Measurements from ENCODE around the gene EPSTI1. TPM values are rescaled to one million over a fixed set of nuclear protein-coding genes. Genes with fewer than 3 reads are reported as not detected.

Gene EPSTI1
- total RNA-seq, 4 donors from 2014 or later, result 3.8 to 12.8 (median 6.0) TPM

GRCh38 chr13:42984026-42984425, 8.0 kb downstream of the EPSTI1 start:
- intact Hi-C loops (cut with DNase I), result no loop called here
- H3K36me3 ChIP-seq, result no peaks in the 10 kb centered on the region
- H3K9me3 ChIP-seq, result no peaks in the 10 kb centered on the region
- TF ChIP-seq POLR2A (IDR thresholded peaks at IDR 0.05), result no peak
- TF ChIP-seq, protein P1, sequence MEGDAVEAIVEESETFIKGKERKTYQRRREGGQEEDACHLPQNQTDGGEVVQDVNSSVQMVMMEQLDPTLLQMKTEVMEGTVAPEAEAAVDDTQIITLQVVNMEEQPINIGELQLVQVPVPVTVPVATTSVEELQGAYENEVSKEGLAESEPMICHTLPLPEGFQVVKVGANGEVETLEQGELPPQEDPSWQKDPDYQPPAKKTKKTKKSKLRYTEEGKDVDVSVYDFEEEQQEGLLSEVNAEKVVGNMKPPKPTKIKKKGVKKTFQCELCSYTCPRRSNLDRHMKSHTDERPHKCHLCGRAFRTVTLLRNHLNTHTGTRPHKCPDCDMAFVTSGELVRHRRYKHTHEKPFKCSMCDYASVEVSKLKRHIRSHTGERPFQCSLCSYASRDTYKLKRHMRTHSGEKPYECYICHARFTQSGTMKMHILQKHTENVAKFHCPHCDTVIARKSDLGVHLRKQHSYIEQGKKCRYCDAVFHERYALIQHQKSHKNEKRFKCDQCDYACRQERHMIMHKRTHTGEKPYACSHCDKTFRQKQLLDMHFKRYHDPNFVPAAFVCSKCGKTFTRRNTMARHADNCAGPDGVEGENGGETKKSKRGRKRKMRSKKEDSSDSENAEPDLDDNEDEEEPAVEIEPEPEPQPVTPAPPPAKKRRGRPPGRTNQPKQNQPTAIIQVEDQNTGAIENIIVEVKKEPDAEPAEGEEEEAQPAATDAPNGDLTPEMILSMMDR (IDR thresholded peaks at IDR 0.05), result no peak
- no peaks in the 10 kb centered on the region for H3K27me3 ChIP-seq
- no peak overlapping the region for H3K4me3 ChIP-seq (replicated peaks in 1 of 3)
- DNase-seq, result no peak
- H3K27ac ChIP-seq, result no peak overlapping the region
- H3K4me1 ChIP-seq, result peaks cover 0 to 5% of the 10 kb centered on the region in 2 donors

- no peak overlapping the region for H3K27ac ChIP-seq
- no peak for TF ChIP-seq POLR2A (IDR thresholded peaks at IDR 0.05)
- TF ChIP-seq, protein P1 (IDR thresholded peaks at IDR 0.05), result no peak
- H3K4me1 ChIP-seq, result peaks cover 0 to 5% of the 10 kb centered on the region in 2 donors
- H3K36me3 ChIP-seq, result no peaks in the 10 kb centered on the region
- intact Hi-C loops (cut with DNase I), result no loop called here
- 62 to 82% methylated on average over 1 of the region's 1 CpG for WGBS, 2 donors
- no peaks in the 10 kb centered on the region for H3K27me3 ChIP-seq
- DNase-seq, result peak in 1 of 2 donors; percentile 29
- no peak overlapping the region for H3K4me3 ChIP-seq (replicated peaks in 1 of 3)
- no peaks in the 10 kb centered on the region for H3K9me3 ChIP-seq
Measured at GRCh38 chr13:42981853-42982252, 10.2 kb downstream of the EPSTI1 start.

DNA sequence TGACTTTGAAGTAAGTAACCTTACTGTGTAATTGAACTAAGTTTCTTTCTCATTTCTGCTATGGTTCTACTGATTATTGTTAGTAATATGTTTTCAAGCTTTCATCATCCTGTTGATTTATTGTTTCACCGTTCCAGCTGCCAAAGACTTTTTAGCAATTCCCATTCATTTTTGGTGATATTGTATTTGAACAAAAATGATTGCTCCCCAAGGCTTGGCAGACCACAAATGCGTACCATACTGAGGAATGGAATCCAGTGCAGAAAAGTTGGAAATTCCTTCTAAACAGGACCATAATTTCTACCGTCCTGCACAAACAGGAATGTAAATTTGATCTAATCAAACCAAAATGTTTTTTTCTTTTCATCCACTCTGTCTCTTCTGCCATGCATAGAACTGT, 10.7 kb downstream of the EPSTI1 start:
- DNase-seq, result no peak
- WGBS, 2 donors, result 57 to 75% methylated on average over 3 of the region's 3 CpGs
- TF ChIP-seq, protein P1 (IDR thresholded peaks at IDR 0.05), result no peak
- no peak for TF ChIP-seq POLR2A (IDR thresholded peaks at IDR 0.05)

GRCh38 chr13:42977219-42977659, 14.8 kb downstream of the EPSTI1 start:
- TF ChIP-seq POLR2A (IDR thresholded peaks at IDR 0.05), result no peak
- TF ChIP-seq, protein P1 (IDR thresholded peaks at IDR 0.05), result no peak
- intact Hi-C loops (cut with DNase I), result no loop called here
- Histone ChIP-seq H3K27ac (no peak overlapping the region), H3K9me3 (no peaks in the 10 kb centered on the region), H3K36me3 (no peaks in the 10 kb centered on the region), H3K4me1 (peaks cover 0 to 5% of the 10 kb centered on the region in 2 donors), H3K4me3 (replicated peaks in 1 of 3) (no peak overlapping the region), H3K27me3 (no peaks in the 10 kb centered on the region)
- DNase-seq, result no peak
- 95 to 98% methylated on average over 1 of the region's 1 CpG for WGBS, 2 donors

More for the DNA sequence above, 10.7 kb downstream of the EPSTI1 start:
- no peaks in the 10 kb centered on the region for H3K36me3 ChIP-seq
- no peaks in the 10 kb centered on the region for H3K9me3 ChIP-seq
- H3K4me3 ChIP-seq (replicated peaks in 1 of 3), result no peak overlapping the region
- intact Hi-C loops (cut with DNase I), result no loop called here
- H3K4me1 ChIP-seq, result peaks cover 0 to 5% of the 10 kb centered on the region in 2 donors
- H3K27ac ChIP-seq, result no peak overlapping the region
- H3K27me3 ChIP-seq, result no peaks in the 10 kb centered on the region

DNA sequence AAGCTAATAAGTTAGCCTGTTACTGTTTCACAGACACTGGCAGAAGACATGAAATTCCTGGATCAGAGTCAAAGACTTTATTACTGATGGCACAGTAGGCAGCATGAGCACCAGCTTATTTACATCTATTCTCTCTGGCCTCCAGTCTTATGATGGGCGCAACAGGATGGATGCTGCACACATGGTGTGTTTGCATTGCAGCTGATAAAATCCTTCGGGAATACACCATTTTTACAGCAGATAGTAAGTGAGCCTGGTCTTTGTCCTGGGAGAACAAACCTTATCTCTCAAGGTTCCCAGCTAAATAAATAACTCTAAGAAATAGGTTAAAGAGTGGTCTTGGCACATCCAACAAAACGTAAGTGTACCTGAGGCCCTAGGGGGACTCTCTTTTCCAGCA, 16.0 kb downstream of the EPSTI1 start:
- TF ChIP-seq, protein P1 (IDR thresholded peaks at IDR 0.05), result no peak
- no peak for TF ChIP-seq POLR2A (IDR thresholded peaks at IDR 0.05)
- no peaks in the 10 kb centered on the region for H3K4me1 ChIP-seq
- no peak for DNase-seq
- no peak overlapping the region for H3K4me3 ChIP-seq (replicated peaks in 1 of 3)
- WGBS, 2 donors, result 92 to 95% methylated on average over 3 of the region's 3 CpGs
- no peak overlapping the region for H3K27ac ChIP-seq
- intact Hi-C loops (cut with DNase I), result no loop called here
- no peaks in the 10 kb centered on the region for H3K9me3 ChIP-seq
- no peaks in the 10 kb centered on the region for H3K27me3 ChIP-seq
- H3K36me3 ChIP-seq, result no peaks in the 10 kb centered on the region
